Mesendoderm (in vitro differentiated cells): Measurements from ENCODE around the gene PHF13.

ENCODE experiments used
- DNase-seq: peaks from one replicate; pipeline ENCODE4 v3.0.0; 2013
- H2AK5ac ChIP-seq: 2 replicates; pipeline ENCODE4 v1.6.1; 2013; ENCODE audit warnings: low read length, inconsistent platforms
- H2BK120ac ChIP-seq: 2 replicates; pipeline ENCODE4 v1.6.1; 2013; ENCODE audit warnings: low read depth, mild to moderate bottlenecking, low read length, moderate library complexity, mixed read lengths
- H2BK15ac ChIP-seq: replicated peaks from 2 replicates; pipeline ENCODE4 v1.6.1; 2013; ENCODE audit warnings: low read depth, mild to moderate bottlenecking, moderate library complexity
- H2BK5ac ChIP-seq: 2 replicates; pipeline ENCODE4 v1.6.1; 2013; ENCODE audit warnings: low read length, inconsistent platforms
- H3K18ac ChIP-seq: 2 replicates; pipeline ENCODE4 v1.6.1; 2013; ENCODE audit warnings: mild to moderate bottlenecking, low read length, mixed read lengths
- H3K23ac ChIP-seq: one replicate; pipeline ENCODE4 v1.6.1; 2013; ENCODE audit warnings: low read length
- H3K27ac ChIP-seq: 2 replicates; pipeline ENCODE4 v1.5.1; 2013; ENCODE audit warnings: low read depth, mild to moderate bottlenecking, inconsistent platforms, low read length, moderate library complexity
- H3K27me3 ChIP-seq: 2 replicates; pipeline ENCODE4 v1.6.1; 2013; ENCODE audit warnings: low read length, control low read depth, mild to moderate bottlenecking, inconsistent platforms; ENCODE audit not compliant: insufficient read depth, poor library complexity
- H3K36me3 ChIP-seq: 2 replicates; pipeline ENCODE4 v1.6.1; 2013; ENCODE audit warnings: low read length, inconsistent platforms; ENCODE audit not compliant: control insufficient read depth, insufficient read depth
- H3K4ac ChIP-seq: one replicate; pipeline ENCODE4 v1.6.1; 2013; ENCODE audit warnings: low read depth, mild to moderate bottlenecking, low read length, moderate library complexity
- H3K4me1 ChIP-seq: 2 replicates; pipeline ENCODE4 v1.6.1; 2013; ENCODE audit warnings: low read depth, low read length, inconsistent platforms; ENCODE audit not compliant: control insufficient read depth
- H3K4me2 ChIP-seq: 2 replicates; pipeline ENCODE4 v1.6.1; 2013; ENCODE audit warnings: low read length
- H3K4me3 ChIP-seq: 2 replicates; pipeline ENCODE4 v1.5.1; 2013; ENCODE audit warnings: mild to moderate bottlenecking, low read length
- H3K56ac ChIP-seq: one replicate; pipeline ENCODE4 v1.6.1; 2013; ENCODE audit warnings: low read length
- H3K79me1 ChIP-seq: 2 replicates; pipeline ENCODE4 v1.6.1; 2013; ENCODE audit warnings: low read length, inconsistent platforms
- H3K79me2 ChIP-seq: 2 replicates; pipeline ENCODE4 v1.6.1; 2013; ENCODE audit warnings: mild to moderate bottlenecking, low read length; ENCODE audit not compliant: control insufficient read depth, insufficient read depth
- H3K9ac ChIP-seq: 2 replicates; pipeline ENCODE4 v1.6.1; 2013; ENCODE audit warnings: low read length, inconsistent platforms
- H4K5ac ChIP-seq: one replicate; pipeline ENCODE4 v1.6.1; 2013; ENCODE audit warnings: low read length
- H4K8ac ChIP-seq: one replicate; pipeline ENCODE4 v1.6.1; 2013; ENCODE audit warnings: low read depth, mild to moderate bottlenecking, control low read depth, low read length, moderate library complexity
- WGBS: extraction: QIAGEN DNeasy Blood & Tissue Kit; methylation state at CpG from one replicate; pipeline ENCODE4 v1.1.7; 2013; ENCODE audit warnings: low lambda C conversion rate, missing lambda C conversion rate; ENCODE audit not compliant: insufficient coverage; ENCODE audit errors: extremely low coverage; 5-methylcytosine and 5-hydroxymethylcytosine counted together

PHF13 gene

DNA sequence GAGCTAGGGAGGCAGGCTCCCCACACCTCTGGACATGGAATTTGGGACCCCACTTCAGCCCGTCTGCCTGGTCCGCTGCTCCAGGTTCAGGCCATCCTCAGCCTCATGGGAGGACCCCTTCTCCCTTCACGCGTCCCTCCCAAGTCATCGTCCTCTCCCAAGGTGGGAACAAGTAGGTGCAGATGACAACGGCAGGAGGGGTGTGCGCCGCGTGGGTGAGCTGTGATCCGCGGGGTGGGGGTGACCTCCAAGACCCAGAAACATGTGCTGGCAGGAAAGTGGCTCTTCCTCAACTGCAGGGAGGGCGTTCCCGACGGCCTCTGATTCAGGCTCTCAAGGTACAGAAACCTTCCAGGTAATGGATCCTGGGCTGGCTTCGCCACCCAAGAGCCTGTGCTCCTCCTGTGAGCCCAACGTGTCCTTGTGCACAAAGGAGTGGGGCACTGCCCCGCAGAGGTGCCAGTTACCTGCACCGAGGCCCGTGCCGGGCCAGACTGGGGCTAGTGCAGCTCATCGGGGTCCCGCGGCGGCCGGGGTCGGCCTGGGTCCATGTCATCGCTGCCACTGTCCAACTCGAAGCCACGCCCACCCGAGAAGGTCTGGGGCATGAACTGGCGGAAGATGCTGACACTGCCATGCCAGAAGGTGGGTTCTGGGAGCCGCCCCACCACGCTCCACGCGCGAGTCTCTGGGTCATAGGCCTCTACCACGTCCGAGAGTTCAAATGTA lies 20.5 kb upstream of the PHF13 start:
- H2AK5ac ChIP-seq = no peak overlapping the region
- H2BK5ac ChIP-seq = no peak overlapping the region
- H3K79me1 ChIP-seq = peaks cover 11% of the 10 kb centered on the region
- H3K4ac ChIP-seq = no peak overlapping the region
- H3K56ac ChIP-seq = no peak overlapping the region
- peaks cover 14% of the 10 kb centered on the region for H3K36me3 ChIP-seq
- no CpG with 5 or more reads among the region's 38 CpGs for WGBS
- H3K4me1 ChIP-seq = no peaks in the 10 kb centered on the region
- H2BK15ac ChIP-seq = no peak overlapping the region
- no peak overlapping the region for H3K4me2 ChIP-seq
- no peak overlapping the region for H4K8ac ChIP-seq
- no peak for DNase-seq
- no peak overlapping the region for H2BK120ac ChIP-seq
- H3K9ac ChIP-seq = no peak overlapping the region
- H3K23ac ChIP-seq = no peak overlapping the region
- H3K4me3 ChIP-seq = no peak overlapping the region
- H3K27me3 ChIP-seq = no peaks in the 10 kb centered on the region
- no peak overlapping the region for H3K18ac ChIP-seq
- peaks cover 8% of the 10 kb centered on the region for H3K79me2 ChIP-seq
- no peak overlapping the region for H3K27ac ChIP-seq
- H4K5ac ChIP-seq = no peak overlapping the region

DNA sequence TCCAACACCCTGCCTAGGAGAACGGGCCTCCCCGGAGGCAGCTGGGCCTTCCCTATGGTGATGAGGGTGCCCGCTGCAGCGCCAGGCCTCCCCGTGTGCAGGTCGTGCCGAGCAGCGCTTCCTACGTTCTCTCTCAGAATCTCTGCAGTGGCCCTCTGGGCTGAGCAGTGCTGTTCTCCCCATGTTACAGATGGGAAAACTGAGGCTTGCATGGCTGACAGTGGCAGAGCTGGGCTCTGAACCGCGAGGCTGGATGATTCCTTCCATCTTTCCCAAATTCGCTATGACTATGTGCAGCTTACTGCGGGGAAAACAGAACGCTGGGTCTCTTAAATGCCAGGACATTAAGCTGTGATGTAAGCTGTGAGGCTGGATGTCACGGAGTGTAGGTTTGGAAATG lies 19.7 kb upstream of the PHF13 start:
- peaks cover 11% of the 10 kb centered on the region for H3K79me1 ChIP-seq
- H3K9ac ChIP-seq = no peak overlapping the region
- no peak overlapping the region for H3K4me2 ChIP-seq
- no CpG with 5 or more reads among the region's 15 CpGs for WGBS
- H3K18ac ChIP-seq = no peak overlapping the region
- no peak overlapping the region for H2AK5ac ChIP-seq
- H3K27me3 ChIP-seq = no peaks in the 10 kb centered on the region
- no peak overlapping the region for H3K23ac ChIP-seq
- no peak overlapping the region for H2BK5ac ChIP-seq
- H2BK15ac ChIP-seq = no peak overlapping the region
- H4K5ac ChIP-seq = no peak overlapping the region
- H3K79me2 ChIP-seq = peaks cover 9% of the 10 kb centered on the region
- H3K56ac ChIP-seq = no peak overlapping the region
- H3K4ac ChIP-seq = no peak overlapping the region
- no peaks in the 10 kb centered on the region for H3K4me1 ChIP-seq
- DNase-seq = no peak
- no peak overlapping the region for H4K8ac ChIP-seq
- H3K36me3 ChIP-seq = peaks cover 14% of the 10 kb centered on the region
- no peak overlapping the region for H3K27ac ChIP-seq
- no peak overlapping the region for H2BK120ac ChIP-seq
- H3K4me3 ChIP-seq = no peak overlapping the region

GRCh38 chr1:6594977-6595740 lies 18.4 kb upstream of the PHF13 start:
- no peak overlapping the region for H3K18ac ChIP-seq
- no peaks in the 10 kb centered on the region for H3K27me3 ChIP-seq
- H4K8ac ChIP-seq = no peak overlapping the region
- H3K4me3 ChIP-seq = no peak overlapping the region
- H3K79me2 ChIP-seq = peaks cover 20% of the 10 kb centered on the region
- H3K79me1 ChIP-seq = peaks cover 16% of the 10 kb centered on the region
- H3K56ac ChIP-seq = no peak overlapping the region
- no peak overlapping the region for H3K27ac ChIP-seq
- no peak for DNase-seq
- H3K36me3 ChIP-seq = peaks cover 17% of the 10 kb centered on the region
- no peak overlapping the region for H3K4me2 ChIP-seq
- no peak overlapping the region for H3K23ac ChIP-seq
- WGBS = no CpG with 5 or more reads among the region's 11 CpGs
- H3K4me1 ChIP-seq = no peaks in the 10 kb centered on the region
- H3K9ac ChIP-seq = no peak overlapping the region
- no peak overlapping the region for H2BK120ac ChIP-seq
- no peak overlapping the region for H4K5ac ChIP-seq
- H2BK5ac ChIP-seq = no peak overlapping the region
- no peak overlapping the region for H2BK15ac ChIP-seq
- no peak overlapping the region for H3K4ac ChIP-seq
- H2AK5ac ChIP-seq = no peak overlapping the region

- no CpG with 5 or more reads among the region's 7 CpGs for WGBS
- Histone ChIP-seq H2AK5ac (no peak overlapping the region), H3K23ac (no peak overlapping the region), H3K79me2 (peaks cover 32% of the 10 kb centered on the region), H2BK120ac (no peak overlapping the region), H3K4me2 (no peak overlapping the region), H3K36me3 (peaks cover 12% of the 10 kb centered on the region), H3K27me3 (no peaks in the 10 kb centered on the region), H3K79me1 (peaks cover 22% of the 10 kb centered on the region), H3K56ac (no peak overlapping the region), H2BK15ac (no peak overlapping the region), H4K5ac (no peak overlapping the region), H3K9ac (no peak overlapping the region), H3K27ac (no peak overlapping the region), H2BK5ac (no peak overlapping the region), H3K4me1 (peaks cover 3% of the 10 kb centered on the region), H4K8ac (no peak overlapping the region), H3K4me3 (no peak overlapping the region), H3K18ac (no peak overlapping the region), H3K4ac (no peak overlapping the region)
- DNase-seq = no peak
These were observed 17.2 kb upstream of the PHF13 start for GRCh38 chr1:6596351-6596750.

GRCh38 chr1:6596886-6597776 lies 16.4 kb upstream of the PHF13 start:
- H2BK120ac ChIP-seq = no peak overlapping the region
- no peak overlapping the region for H4K8ac ChIP-seq
- no peak overlapping the region for H3K4me2 ChIP-seq
- H2BK5ac ChIP-seq = no peak overlapping the region
- H4K5ac ChIP-seq = no peak overlapping the region
- H3K27ac ChIP-seq = no peak overlapping the region
- no peak overlapping the region for H3K9ac ChIP-seq
- H3K4me3 ChIP-seq = no peak overlapping the region
- H3K56ac ChIP-seq = no peak overlapping the region
- no peak overlapping the region for H3K4ac ChIP-seq
- no peak overlapping the region for H2AK5ac ChIP-seq
- no peak overlapping the region for H3K18ac ChIP-seq
- H2BK15ac ChIP-seq = no peak overlapping the region
- H3K79me2 ChIP-seq = peaks cover 40% of the 10 kb centered on the region
- H3K36me3 ChIP-seq = peaks cover 12% of the 10 kb centered on the region
- H3K4me1 ChIP-seq = peaks cover 3% of the 10 kb centered on the region
- H3K79me1 ChIP-seq = peaks cover 27% of the 10 kb centered on the region
- H3K27me3 ChIP-seq = no peaks in the 10 kb centered on the region
- no peak for DNase-seq
- no peak overlapping the region for H3K23ac ChIP-seq
- no CpG with 5 or more reads among the region's 15 CpGs for WGBS
